GM18505 (cell line): Measurements from ENCODE around the gene POLR3H.

Source experiments
- ATAC-seq: cut with Tn5 transposase; IDR thresholded peaks from one replicate; pipeline ENCODE4 v1.9.1; 2021; ENCODE audit not compliant: unreplicated experiment
- POLR2A ChIP-seq: IDR thresholded peaks from 4 replicates; pipeline ENCODE4 v1.6.1; 2011; ENCODE audit warnings: borderline replicate concordance; ENCODE audit not compliant: insufficient read depth, insufficient read length; ENCODE audit errors: extremely low read depth

POLR3H gene

GRCh38 chr22:41508770-41509170 is 35.5 kb downstream of the POLR3H start:
- ATAC-seq = no peak
- TF ChIP-seq POLR2A = no peak

GRCh38 chr22:41507330-41508063 is 36.8 kb downstream of the POLR3H start:
- ATAC-seq = no peak
- no peak for TF ChIP-seq POLR2A

- no peak for TF ChIP-seq POLR2A
- no peak for ATAC-seq
Observed at GRCh38 chr22:41505511-41506220, 38.6 kb downstream of the POLR3H start.

- TF ChIP-seq POLR2A = no peak
- ATAC-seq = no peak
Observed at GRCh38 chr22:41504816-41505215, 39.5 kb downstream of the POLR3H start.

- TF ChIP-seq POLR2A = no peak
- no peak for ATAC-seq
Observed at GRCh38 chr22:41504397-41504796, 39.9 kb downstream of the POLR3H start.

GRCh38 chr22:41501209-41501608 is 43.1 kb downstream of the POLR3H start:
- no peak for ATAC-seq
- TF ChIP-seq POLR2A = no peak

GRCh38 chr22:41500303-41500702 is 44.0 kb downstream of the POLR3H start:
- no peak for TF ChIP-seq POLR2A
- no peak for ATAC-seq

- no peak for TF ChIP-seq POLR2A
- no peak for ATAC-seq
Observed at GRCh38 chr22:41499624-41500280, 44.5 kb downstream of the POLR3H start.

- ATAC-seq = no peak
- TF ChIP-seq POLR2A = no peak
Observed at GRCh38 chr22:41498303-41498835, 45.9 kb downstream of the POLR3H start.

- TF ChIP-seq POLR2A = no peak
- ATAC-seq = no peak
Observed at GRCh38 chr22:41491374-41492100, 52.7 kb downstream of the POLR3H start.

GRCh38 chr22:41488596-41489385 is 55.5 kb downstream of the POLR3H start:
- ATAC-seq = no peak
- no peak for TF ChIP-seq POLR2A

GRCh38 chr22:41488076-41488475 is 56.2 kb downstream of the POLR3H start:
- TF ChIP-seq POLR2A = no peak
- no peak for ATAC-seq

- ATAC-seq = no peak
- no peak for TF ChIP-seq POLR2A
Observed at GRCh38 chr22:41487037-41487935, 57.0 kb downstream of the POLR3H start.
